ENCODE data around the gene LBHD1. TPM values are rescaled to one million over a fixed set of nuclear protein-coding genes. Genes with fewer than 3 reads are reported as not detected.
"Not testable (repeated sequence)": the region's sequence is repeated elsewhere in the genome, so short reads cannot be mapped to it uniquely, and the experiment has no call there.

LBHD1 gene
- total RNA-seq, result 2.5 and 3.6 TPM in 2 replicates

- DNase-seq, result peak; percentile 91
Measured at GRCh38 chr11:62671608-62672389, at the start of gene LBHD1, which contains the start of gene UQCC3. Gene LBHD1, minus strand, starts transcription at chr11:62672267. Its CDS starts 2,236 bp downstream, at chr11:62670031. Gene UQCC3, plus strand, starts transcription at chr11:62671673. Its CDS starts 73 bp downstream, at chr11:62671746.

- DNase-seq, result no peak
Measured at GRCh38 chr11:62719302-62719978, 47.4 kb upstream of the LBHD1 start.

GRCh38 chr11:62716816-62717215, 44.7 kb upstream of the LBHD1 start:
- no peak for DNase-seq

- no peak for DNase-seq
Measured at GRCh38 chr11:62716206-62716605, 44.1 kb upstream of the LBHD1 start.

DNA sequence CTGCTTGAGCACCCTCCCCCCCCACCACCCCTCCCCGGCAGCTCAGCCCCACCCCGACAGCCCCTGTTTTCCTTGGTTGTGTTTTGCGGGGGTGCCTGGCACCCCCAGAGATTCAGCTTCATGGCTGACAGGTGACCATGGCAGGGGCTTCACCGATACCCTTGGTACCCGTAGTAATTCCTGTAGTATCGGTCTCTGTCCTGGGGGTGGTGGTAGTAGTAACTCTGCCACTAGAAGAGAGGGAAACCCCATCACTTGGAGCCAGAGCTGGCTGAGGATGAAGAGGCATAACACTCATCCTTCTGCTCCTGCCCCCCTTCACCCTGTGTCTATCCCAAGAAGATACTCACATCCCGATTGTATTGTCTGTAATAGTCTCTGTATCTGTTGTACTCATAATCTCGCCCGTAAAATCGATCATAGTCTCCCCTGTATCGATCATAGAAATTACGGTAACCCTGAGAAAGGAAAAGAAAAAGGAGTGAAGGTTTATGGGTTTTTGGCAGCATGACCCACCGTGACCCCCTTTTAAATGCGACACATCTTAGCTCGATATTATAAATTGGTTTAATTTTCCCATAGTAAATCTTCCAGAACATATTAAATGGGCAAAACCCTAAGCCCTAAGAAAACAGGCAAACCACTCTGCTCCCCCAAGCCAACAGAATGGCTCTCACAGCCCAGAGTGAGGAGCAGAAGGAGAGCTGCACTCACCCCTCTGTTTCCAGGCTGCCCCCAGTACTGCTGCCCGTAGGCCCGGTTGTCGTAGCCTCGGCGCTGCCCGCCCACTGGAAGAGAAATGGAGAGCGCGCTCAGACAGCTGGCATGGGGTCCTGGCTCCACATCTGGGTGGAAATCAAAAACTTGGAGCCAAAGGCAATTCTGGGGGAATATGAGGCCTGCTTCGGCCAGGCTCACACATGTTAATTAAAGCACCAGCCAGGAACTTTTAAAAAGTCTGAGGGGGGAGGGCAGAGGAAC, 43.4 kb upstream of the LBHD1 start:
- DNase-seq, result no peak

DNA sequence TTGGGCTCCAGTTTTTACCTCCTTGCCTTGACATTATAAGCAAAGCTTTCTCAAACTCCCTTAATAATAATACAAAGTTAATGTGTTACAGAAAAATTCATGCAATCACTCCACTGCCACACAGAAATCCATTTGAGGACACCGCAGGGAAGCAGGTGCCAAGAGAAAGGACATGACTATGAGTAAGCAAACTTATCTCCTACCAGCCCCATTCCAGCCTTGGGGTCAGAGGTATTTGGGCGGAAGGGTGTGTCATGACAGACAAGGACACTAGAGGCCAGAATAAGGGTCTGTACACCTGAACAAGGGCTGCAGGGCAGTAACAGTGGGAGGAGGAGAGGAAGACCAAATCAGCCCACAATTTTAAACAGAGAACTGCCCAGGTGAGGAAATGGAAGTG, 41.3 kb upstream of the LBHD1 start:
- no peak for DNase-seq

- DNase-seq, result no peak
Measured at GRCh38 chr11:62712861-62713260, 40.8 kb upstream of the LBHD1 start.

- DNase-seq, result no peak
Measured at GRCh38 chr11:62712276-62712812, 40.3 kb upstream of the LBHD1 start.

- peak; percentile 55 for DNase-seq
Measured at GRCh38 chr11:62710001-62710345, 37.9 kb upstream of the LBHD1 start.

GRCh38 chr11:62709247-62710000, 37.4 kb upstream of the LBHD1 start:
- peak; percentile 99 for DNase-seq

DNA sequence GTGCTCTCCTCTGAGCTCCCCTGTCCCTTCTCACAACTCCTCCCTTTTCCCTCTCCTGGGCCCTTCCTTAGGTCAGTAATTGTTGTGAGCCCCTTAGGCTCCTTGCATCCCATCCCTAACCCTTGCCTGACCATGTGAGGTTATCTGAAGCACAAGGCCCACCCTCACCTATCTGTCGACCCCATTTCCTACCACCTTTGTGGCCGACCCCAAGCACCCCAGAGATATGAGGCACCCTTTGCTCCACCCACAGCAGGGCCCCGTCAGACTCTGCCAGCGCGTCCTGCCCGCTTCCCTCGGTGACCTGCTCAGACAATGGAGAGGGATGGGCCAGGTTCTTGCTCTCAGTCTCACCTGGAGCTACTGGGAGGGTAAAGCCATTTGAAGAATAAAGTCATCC, 36.7 kb upstream of the LBHD1 start:
- DNase-seq, result no peak

GRCh38 chr11:62708392-62708791, 36.3 kb upstream of the LBHD1 start:
- DNase-seq, result no peak

DNA sequence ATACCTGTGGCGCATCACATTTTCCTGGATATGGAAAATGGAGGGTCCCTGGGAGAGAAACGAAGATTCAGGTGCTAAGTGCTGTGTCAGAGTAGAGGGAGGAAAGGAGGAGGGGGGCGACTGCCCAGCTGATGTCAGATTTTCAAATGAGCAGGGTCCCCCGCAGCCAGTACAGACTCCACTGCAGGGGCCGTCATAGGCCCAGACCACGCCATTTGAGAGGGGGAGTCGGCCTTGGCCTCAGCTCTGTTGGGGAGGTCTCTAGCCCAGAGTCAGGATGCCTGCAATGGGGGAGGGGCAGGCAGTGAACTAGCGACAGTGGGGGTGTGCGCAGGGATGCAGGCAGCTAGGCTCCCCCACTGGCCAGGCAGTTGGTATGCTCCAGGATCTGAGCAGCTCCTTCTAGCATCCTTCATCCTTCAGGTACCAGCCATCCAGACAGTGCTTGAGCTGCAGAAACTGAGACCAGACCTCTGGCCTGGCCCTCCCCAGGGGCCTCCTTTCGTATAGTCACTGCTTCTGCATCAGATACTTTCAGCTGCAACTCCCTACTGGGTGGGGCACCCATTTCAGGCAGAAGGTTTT, 35.3 kb upstream of the LBHD1 start, which contains the start of the genes BSCL2 and GNG3:
Gene BSCL2 (minus strand): TSS at position 148 of the 585 bp plus-strand sequence. CDS start 229 bp downstream, outside the sequence.
Gene GNG3 (plus strand): TSS at position 400 of the 585 bp plus-strand sequence. CDS start 620 bp downstream, outside the sequence.
- no peak for DNase-seq

DNA sequence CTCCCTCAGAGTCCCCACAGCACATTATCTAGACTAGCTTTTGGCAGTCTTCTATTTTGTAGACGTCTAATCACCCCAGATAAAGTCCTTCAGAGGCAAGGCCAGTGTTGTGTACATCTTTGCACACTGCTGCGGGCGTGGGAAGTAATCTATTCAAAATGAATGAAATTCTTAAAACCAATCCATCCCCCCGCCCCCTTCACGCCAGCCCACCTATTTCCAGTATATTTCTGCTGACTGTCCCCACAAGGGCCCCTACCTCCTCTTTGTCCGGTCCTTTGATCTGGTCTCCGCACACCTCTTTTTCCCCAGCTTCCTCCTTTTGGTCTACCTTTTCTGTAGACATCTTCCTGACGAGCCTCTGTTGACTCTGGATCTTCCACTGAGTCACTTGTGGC, 34.8 kb upstream of the LBHD1 start:
- DNase-seq, result no peak

DNA sequence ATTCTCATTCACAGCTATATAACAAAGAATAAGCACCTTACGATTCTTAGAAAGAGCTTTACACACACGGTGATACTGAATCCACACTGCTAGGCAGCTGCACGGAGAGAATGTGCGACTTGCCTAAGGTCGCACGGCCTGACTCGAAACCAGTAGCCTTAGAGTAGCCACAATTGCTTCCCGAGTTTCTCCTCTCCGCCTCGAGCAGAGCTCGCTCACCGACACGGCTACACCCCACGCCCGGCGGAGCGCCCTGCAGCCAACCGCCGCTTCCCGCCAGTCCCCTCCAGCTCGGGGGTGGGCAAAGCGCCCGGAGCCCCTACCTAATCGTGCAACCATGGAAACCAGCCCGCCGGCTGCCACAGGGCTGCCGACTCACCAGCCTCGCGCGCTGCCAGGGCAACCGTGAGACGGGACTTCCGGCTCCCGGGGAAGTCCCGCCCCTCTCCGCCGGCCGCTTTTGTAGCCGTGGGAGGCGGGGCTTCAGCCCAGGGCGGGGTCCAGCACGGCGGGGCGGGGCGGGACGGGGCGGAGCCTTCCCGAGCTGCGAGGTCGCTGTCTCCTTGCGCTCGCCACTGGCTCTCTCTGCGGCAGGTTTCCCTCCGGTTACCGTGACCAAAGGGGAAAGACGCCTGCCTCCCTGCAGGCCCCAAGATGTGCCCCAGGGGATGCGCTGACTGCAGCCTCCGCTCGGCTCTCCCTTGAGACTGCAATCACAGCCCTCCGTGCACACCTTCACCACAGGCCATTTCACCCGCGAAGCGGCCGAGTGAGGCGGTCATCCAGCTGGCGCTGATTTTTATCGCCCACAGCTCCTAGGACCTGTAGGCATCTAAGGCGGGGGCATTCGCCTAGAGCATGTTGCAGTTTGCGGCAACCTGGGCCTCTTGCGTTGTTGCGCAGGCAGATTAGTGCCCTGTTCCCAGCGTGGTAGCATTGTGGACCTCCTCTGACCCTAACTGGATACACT, 34.1 kb upstream of the LBHD1 start:
- peak; percentile 96 for DNase-seq

DNA sequence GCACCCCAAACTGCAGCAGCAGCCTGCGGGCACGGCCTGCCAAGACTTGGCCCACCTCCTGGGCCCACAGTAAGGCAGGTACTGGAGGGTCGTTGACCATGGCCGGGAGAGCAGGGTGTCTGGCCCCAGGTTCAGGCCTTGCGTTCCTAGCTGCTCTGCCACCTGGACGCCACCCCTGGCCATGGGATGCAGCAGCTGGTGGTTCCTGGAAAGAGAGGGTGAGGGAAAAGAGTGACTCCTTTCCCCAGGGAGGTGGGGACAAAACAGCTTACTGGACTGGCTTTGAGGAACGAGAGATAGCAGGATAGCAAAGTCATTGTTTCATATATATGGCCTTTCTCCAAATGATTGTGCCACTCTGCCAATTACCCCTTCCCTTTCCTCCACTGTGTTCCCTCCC, 33.3 kb upstream of the LBHD1 start:
- DNase-seq, result peak; percentile 19

DNA sequence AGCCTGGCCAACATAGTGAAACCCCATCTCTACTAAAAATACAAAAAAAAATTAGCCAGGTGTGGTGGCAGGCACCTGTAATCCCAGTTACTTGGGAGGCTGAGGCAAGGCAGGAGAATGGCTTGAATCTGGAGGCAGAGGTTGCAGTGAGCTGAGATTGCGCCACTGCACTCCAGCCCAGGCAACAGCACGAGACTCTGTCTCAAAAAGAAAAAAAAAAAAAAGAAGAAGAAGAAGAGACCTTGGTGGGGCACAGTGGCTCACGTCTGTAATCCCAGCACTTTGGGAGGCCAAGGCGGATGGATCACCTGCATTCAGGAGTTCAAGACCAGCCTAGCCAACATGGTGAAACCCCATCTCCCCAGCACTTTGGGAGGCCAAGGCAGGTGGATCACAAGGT, 31.9 kb upstream of the LBHD1 start:
- not testable (repeated sequence) for DNase-seq

- no peak for DNase-seq
Measured at GRCh38 chr11:62702246-62702645, 30.2 kb upstream of the LBHD1 start.

DNA sequence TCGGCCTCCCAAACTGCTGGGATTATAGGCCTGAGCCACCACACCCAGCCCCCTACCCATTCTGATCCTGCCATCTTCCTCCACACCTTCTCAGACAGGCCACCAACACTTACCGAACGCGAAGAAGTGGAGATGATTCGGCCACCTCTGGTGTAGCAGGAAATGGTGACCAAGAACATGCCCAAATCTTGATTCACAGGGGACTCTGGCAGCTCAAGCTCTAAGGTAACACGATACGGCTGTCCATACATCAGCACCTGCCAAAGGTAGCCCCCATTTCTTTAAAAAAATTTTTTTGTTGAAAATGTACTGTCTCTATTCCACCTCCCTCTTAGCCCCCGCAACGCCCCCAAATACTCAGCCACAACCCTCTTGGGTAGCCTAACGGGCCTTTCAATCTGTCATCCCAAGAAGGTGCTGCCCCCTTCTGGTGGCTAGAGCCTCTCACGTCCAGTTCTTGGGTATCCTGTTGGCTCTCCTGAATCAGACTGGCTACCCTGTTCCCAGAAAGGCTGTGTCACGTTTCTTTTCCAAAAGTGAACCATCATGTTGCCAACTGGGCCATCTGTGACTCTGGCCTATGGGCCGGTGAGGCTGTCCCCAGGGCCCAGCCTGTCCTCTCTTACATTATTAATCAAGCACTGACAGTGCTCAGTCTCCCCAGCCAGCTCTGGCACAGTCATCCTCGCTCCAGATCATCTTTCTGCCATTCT, 22.5 kb upstream of the LBHD1 start:
- DNase-seq, result peak; percentile 94

Measured in dermis blood vessel endothelial cell (primary cell).